Gastrocnemius medialis (tissue), 4 donors: ENCODE measurements around the gene GLT6D1. TPM values are rescaled to one million over a fixed set of nuclear protein-coding genes. Genes with fewer than 3 reads are reported as not detected.

Experiments
- ATAC-seq, 2 donors: fragments of 150-250 bp; one replicate each; pipeline ENCODE4 v1.9.1; 2016
- DNase-seq, 2 donors: peaks; one replicate each; pipeline ENCODE4 v3.0.0-alpha.2; 2019
- H3K27ac ChIP-seq, 4 donors: fragments of 200-600 bp; sonication (generic); 1 replicate in 1 of 4; 2 replicates in 3 of 4; pipeline ENCODE4 v1.5.1; 2016 to 2018; ENCODE audit warnings: mild to moderate bottlenecking in 2 of 4, moderate library complexity in 1 of 4
- H3K27me3 ChIP-seq, 3 donors: fragments of 200-600 bp; sonication (generic) in 2 of 3; 1 replicate in 1 of 3; 2 replicates in 2 of 3; pipeline versions ENCODE4 v1.5.1 to v1.6.0; 2016 to 2019; ENCODE audit warnings: mild to moderate bottlenecking in 1 of 3, moderate library complexity in 1 of 3
- H3K36me3 ChIP-seq, 2 donors: fragments of 200-600 bp; sonication (generic) in 1 of 2; one replicate each; pipeline ENCODE4 v1.5.1; 2017 to 2018
- H3K4me1 ChIP-seq, 2 donors: fragments of 200-600 bp; sonication (generic) in 1 of 2; one replicate each; pipeline ENCODE4 v1.5.1; 2016 to 2017; ENCODE audit warnings: mild to moderate bottlenecking in 2 of 2
- H3K4me3 ChIP-seq, 4 donors: fragments of 200-600 bp; sonication (generic) in 3 of 4; 1 replicate in 1 of 4; 2 replicates in 3 of 4; pipeline ENCODE4 v1.5.1; 2016 to 2019; ENCODE audit warnings: mild to moderate bottlenecking in 2 of 4
- H3K9me3 ChIP-seq, 3 donors: fragments of 200-600 bp; sonication (generic) in 2 of 3; 1 replicate in 1 of 3; 2 replicates in 2 of 3; pipeline ENCODE4 v1.5.1; 2016 to 2019
- CTCF ChIP-seq, 5 experiments: fragments of 450-650 bp in 3 of 5; fragments of 200-600 bp in 2 of 5; sonication (generic) in 2 of 5; IDR thresholded peaks in 4 of 5; conservative IDR thresholded peaks in 1 of 5; 1 replicate in 4 of 5; 2 replicates in 1 of 5; pipeline ENCODE4 v1.5.1; 2016 to 2019; ENCODE audit warnings: antibody characterized with exemption in 5 of 5, mild to moderate bottlenecking in 3 of 5, moderate library complexity in 3 of 5
- POLR2A ChIP-seq, 2 donors: fragments of 450-650 bp; IDR thresholded peaks; one replicate each; pipeline ENCODE4 v1.6.1; 2017; ENCODE audit warnings: antibody characterized with exemption in 2 of 2, mild to moderate bottlenecking in 2 of 2, moderate library complexity in 2 of 2
- in situ Hi-C, 4 donors: fragments of 200-750 bp; cut with MboI; loops; one replicate each; pipeline versions ENCODE4 v1.15.0 to v1.8.0; 2017; ENCODE audit warnings: low sequenced_read_pairs in 4 of 4
- intact Hi-C: fragments of 100-400 bp; cut with DNase I; formaldehyde crosslinking; loops from one replicate; pipeline ENCODE4 v1.15.1; 2023; ENCODE audit warnings: low total_unique reads
- total RNA-seq, 4 donors: library from RNA; depleted of rRNA; stranded (reverse); fragments of >200 nt; gene quantifications; one replicate each; pipeline versions ENCODE4 v1.1.0 to v1.2.3, GENCODE V29; 2016

GLT6D1 gene
- total RNA-seq, 4 donors from 2014 or later = not detected

- H3K27me3 ChIP-seq = peaks cover 0 to 4% (median 3%) of the 10 kb centered on the region in 3 donors
- no peak for ATAC-seq
- H3K4me3 ChIP-seq = no peak overlapping the region
- intact Hi-C loops = no loop called here
- in situ Hi-C loops = no loop called here
- no peaks in the 10 kb centered on the region for H3K36me3 ChIP-seq
- H3K9me3 ChIP-seq = no peaks in the 10 kb centered on the region
- TF ChIP-seq POLR2A (IDR thresholded peaks at IDR 0.05) = no peak
- no peak for TF ChIP-seq CTCF (IDR thresholded peaks at IDR 0.05 in 4 of 5, conservative IDR thresholded peaks at IDR 0.05 in 1 of 5)
- no peak overlapping the region for H3K27ac ChIP-seq
- no peak for DNase-seq
- H3K4me1 ChIP-seq = no peaks in the 10 kb centered on the region
Observed at GRCh38 chr9:135591506-135592330, 47.6 kb downstream of the GLT6D1 start.

- Histone ChIP-seq H3K4me1 (no peaks in the 10 kb centered on the region), H3K36me3 (no peaks in the 10 kb centered on the region), H3K27ac (no peak overlapping the region), H3K4me3 (no peak overlapping the region), H3K9me3 (no peaks in the 10 kb centered on the region), H3K27me3 (peaks cover 0 to 4% (median 3%) of the 10 kb centered on the region in 3 donors)
- ATAC-seq = no peak
- TF ChIP-seq CTCF (IDR thresholded peaks at IDR 0.05 in 4 of 5, conservative IDR thresholded peaks at IDR 0.05 in 1 of 5) = no peak
- no peak for TF ChIP-seq POLR2A (IDR thresholded peaks at IDR 0.05)
- intact Hi-C loops (no loop called here), in situ Hi-C loops (no loop called here)
- no peak for DNase-seq
Observed at GRCh38 chr9:135590486-135591079, 48.8 kb downstream of the GLT6D1 start.

GRCh38 chr9:135589596-135590485, 49.5 kb downstream of the GLT6D1 start:
- DNase-seq (no peak), ATAC-seq (no peak)
- Histone ChIP-seq H3K27ac (no peak overlapping the region), H3K4me3 (no peak overlapping the region), H3K9me3 (no peaks in the 10 kb centered on the region), H3K36me3 (no peaks in the 10 kb centered on the region), H3K27me3 (peaks cover 0 to 4% (median 3%) of the 10 kb centered on the region in 3 donors), H3K4me1 (no peaks in the 10 kb centered on the region)
- no peak for TF ChIP-seq CTCF (IDR thresholded peaks at IDR 0.05 in 4 of 5, conservative IDR thresholded peaks at IDR 0.05 in 1 of 5)
- TF ChIP-seq POLR2A (IDR thresholded peaks at IDR 0.05) = no peak
- in situ Hi-C loops = no loop called here
- intact Hi-C loops = no loop called here

GRCh38 chr9:135588886-135589595, 50.3 kb downstream of the GLT6D1 start:
- intact Hi-C loops = no loop called here
- Histone ChIP-seq H3K4me1 (no peaks in the 10 kb centered on the region), H3K9me3 (no peaks in the 10 kb centered on the region), H3K27ac (no peak overlapping the region), H3K36me3 (no peaks in the 10 kb centered on the region), H3K4me3 (no peak overlapping the region), H3K27me3 (peaks cover 0 to 4% (median 3%) of the 10 kb centered on the region in 3 donors)
- in situ Hi-C loops = no loop called here
- ATAC-seq = no peak
- TF ChIP-seq CTCF (IDR thresholded peaks at IDR 0.05 in 4 of 5, conservative IDR thresholded peaks at IDR 0.05 in 1 of 5) (no peak), POLR2A (IDR thresholded peaks at IDR 0.05) (no peak)
- DNase-seq = no peak
